Glomerular visceral epithelial cell (primary cell): ENCODE data around the gene IRX4.

Source experiments
- DNase-seq: peaks from one replicate; pipeline ENCODE4 v3.0.0-alpha.2; 2016; ENCODE audit errors: extremely low spot score

The IRX4 gene

DNA sequence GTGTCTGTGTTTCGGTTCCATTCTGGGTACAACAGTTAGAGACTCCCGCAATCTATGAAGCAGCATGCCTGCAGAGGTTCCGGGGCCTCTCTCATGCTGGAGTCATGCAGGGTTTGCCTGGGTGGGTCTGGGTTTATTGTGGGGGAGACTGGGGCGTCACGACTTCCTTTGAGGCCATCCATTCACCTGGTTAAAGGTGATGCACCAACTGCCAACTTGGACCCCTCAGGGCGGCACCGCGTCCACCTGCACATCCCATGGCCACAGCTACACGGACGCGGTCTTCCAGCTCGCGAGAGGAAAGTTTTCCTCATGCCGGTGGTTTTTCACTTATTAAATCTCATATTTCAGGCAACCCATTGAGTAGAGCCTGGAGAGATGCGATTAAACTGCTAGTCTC is 30.9 kb upstream of the IRX4 start:
- DNase-seq = no peak

DNA sequence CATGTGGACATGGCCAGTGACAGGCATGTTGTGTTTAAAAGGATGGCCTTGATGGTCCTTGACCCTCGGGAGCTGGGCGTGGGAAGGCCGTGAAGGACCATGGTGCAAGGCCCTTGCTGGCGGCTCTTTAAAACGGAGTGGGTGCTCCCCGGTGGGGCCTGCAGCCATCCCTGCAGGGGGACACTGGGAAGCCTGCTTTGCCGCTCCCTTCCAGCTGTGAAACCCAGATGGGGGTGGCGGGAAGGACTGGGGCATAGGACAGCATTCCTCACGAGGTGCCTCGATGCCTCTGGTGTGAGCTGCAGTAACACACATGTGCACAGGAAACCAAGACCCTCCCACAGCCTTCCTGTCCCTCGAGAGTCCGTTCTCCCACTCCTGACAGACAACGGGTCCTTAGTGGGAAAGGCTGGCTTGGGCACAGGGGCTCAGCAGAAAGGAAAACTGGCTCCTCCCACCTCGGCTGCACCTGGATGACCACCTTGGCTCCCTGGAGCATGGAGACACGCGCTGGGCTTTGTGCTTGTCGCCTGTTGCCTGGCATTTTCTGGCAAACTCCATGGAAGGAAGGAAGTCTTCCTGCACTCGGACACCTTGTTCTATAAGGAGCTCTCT is 30.3 kb upstream of the IRX4 start:
- no peak for DNase-seq

DNA sequence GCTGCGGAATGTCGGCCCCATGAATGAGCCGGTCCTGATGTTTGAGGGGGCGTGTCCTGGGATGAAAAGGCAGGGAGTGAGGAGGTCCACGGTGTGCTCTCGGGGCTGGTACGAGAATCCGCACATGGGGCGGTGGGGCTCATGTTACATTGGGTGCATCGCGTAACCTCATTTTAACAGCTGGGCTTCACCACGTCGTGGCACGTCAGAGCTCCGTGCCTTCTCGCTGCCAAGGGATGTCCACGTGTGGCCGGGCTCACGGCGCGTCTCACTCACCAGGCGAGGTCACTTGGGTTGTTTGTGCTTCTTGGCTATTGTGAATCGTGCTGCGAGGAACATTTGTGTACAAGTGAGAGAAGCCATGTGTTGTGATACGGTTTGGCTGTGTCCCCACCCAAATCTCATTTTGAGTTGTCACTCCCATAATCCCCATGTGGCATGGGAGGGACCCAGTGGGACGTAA is 29.1 kb upstream of the IRX4 start:
- DNase-seq = no peak

DNA sequence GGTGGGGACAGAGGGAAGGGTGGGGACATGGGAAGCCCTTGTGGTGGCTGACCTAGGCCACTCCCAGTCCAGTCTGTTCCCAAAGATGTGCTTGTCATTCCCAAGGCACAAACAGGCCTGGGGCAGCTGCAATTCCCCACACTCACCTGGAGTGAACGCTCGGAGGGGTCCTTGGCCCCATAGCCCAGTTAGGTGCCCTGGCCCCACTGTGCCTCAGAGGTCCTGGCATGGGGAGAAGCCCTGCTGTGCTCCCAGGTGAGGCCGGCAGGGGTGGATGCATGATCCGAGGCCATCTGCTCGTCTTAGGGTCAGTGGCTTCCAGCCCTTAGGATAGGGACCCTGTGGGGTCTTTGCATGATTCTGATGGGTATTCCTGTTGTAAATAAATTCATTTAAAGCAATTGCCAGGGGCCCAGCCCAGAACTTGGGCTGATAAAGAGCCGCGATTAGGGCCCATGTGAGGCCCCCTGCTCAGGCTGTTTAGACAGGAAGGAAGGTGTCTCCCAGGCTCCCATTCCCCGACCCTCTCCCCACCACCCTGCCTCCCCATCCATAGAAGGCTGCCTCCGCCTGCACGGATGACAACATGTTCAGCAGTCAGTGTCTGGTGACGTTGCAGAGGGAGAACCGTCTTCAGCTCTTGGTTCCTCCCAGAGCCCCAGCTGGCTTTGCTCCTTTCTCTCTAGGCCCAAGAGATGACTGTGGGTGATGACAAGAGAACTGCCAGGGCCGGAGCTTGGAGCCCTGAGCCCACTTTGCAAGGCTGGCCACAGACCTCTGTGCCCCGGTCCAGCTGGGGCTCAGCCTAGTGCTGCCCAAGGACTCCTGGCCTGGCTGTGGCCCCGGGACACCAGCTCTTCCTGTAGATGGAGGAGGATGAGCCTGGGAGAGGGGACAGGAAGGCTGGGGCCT is 28.4 kb upstream of the IRX4 start:
- no peak for DNase-seq

DNA sequence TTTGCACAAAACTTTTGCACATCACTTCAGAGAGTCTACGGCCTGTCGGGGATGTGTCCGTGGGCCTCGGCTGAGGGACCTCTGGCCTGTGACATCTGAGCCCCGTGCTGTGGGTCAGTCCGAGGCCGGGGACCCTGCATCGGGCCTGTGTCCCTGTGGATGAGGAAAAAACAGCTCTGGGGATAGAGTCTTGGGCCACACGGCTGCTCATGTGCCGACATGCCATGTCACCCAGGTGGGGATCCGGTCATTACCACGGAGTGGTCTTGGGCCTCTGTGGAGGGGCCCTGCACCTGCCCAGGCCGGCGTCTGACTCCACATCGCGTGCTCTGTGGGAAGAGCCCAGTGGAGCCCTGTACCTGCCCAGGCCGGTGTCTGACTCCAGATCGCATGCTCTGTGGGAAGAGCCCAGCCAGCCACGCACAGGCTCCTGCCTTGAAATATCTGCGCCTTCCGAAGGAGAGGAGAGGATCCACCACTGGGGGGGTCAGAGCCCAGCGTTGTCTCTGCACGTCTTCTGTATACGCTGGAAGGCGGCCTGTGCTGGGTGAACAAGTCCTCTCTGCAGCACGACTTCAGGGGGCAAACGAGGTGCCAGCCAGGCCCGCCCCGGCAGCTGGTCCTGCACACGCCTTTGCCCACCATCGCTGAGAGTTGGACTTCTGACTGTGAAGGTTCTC is 27.5 kb upstream of the IRX4 start:
- DNase-seq = no peak

DNA sequence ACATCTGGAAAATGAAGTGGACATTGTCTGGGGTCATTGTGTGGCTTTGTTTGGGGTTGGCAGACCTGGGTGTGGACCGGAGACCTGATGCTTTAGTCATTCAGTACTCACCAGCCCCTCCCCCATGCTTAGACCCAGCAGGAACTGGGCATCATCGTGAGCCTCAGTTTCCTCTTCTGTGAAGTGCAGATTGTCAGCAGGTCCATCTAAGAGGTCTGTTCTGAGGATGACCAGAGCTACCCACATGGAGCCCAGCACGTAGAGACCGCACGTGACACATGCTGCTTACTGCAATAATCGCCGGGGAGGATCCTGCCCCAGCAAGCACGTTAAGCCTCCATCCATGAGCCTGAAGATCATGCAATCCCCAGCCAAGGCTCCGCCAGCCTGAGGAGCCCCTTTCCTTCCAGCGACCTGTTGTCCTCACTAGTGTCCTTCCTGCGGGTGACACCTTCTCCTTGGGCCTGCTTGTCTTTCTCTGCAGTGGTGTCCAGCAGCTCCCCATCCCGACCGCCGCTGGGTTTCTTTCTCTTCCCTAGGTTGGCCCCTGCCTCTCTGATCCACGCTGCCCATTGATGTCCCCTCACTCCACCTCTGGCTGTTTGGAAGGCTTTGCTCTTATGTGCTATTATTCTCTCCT is 26.7 kb upstream of the IRX4 start:
- no peak for DNase-seq

DNA sequence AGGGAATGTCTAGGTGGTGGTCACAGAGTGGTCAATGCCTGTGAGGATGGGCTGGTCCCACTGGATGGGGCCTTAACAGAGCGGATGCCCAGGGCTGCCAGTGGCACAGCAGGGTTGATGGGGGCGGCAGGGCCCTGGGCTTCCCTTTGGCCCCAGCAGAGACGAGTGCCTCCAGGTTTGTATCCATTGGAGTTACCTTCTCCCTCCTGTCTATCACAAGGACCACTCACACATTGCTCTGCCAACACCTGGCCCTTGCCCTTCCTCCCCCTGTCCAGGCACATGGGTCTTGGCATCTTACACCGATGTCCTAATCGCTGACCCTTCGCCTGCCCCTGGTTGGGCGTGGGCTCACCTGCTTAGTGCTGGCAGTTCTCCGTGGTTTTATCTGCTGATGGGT is 26.2 kb upstream of the IRX4 start:
- DNase-seq = no peak

DNA sequence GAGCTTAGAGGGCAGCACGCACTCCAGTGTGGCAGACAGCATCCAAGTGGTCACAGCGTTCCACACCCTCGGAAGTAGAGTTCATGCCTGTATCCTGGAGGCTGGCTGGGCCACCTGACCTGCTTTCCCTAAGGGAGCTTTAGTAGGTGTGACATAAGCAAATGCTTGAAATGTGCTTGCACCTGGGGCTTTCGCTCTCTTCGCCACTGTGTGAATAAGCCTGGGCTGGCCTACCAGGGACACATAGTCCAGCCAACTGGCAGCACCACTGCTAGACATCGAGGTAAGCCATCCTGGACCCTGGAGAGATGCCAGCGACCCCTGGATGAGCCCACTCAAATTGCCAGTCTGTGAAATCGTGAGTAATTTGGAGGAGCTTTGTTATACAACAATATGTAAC is 24.9 kb upstream of the IRX4 start:
- DNase-seq = no peak

DNA sequence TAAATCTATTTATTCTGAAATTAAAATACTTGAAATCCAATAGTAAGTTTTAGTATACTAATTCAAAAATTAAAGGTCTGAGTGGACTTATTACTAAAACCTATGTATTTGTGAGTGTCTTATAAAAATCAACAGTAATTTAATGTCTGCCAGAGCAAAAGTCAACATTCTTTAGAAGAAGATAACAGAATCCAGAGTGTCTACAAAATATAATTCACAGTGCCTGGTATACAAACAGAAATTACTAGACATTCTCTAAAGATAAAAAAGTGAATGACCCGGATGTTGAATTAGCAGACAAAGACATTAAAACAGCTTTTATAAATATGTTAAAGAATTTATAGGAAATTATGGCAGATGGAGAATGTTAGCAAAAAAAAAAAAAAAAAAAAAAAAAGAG is 22.4 kb upstream of the IRX4 start:
- no peak for DNase-seq

DNA sequence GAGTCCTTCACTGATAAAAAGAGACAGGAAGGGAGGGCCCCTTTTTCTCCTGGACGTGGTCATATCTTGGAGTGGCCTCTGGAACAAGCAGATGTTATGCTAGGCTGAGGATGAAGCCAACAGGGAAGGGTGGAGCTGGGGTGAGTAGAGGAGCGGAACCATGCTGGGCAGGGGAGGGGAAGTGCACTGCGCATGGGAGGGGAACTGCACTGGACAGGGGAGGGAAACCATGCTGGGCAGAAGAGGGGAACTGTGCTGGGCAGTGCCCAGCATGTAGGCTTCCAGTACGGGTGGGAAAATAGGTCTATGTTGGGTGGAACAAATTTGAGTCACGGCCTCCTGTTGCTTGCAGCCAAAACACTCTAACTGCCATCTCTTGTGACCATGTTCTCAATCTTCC is 19.3 kb upstream of the IRX4 start:
- DNase-seq = no peak

DNA sequence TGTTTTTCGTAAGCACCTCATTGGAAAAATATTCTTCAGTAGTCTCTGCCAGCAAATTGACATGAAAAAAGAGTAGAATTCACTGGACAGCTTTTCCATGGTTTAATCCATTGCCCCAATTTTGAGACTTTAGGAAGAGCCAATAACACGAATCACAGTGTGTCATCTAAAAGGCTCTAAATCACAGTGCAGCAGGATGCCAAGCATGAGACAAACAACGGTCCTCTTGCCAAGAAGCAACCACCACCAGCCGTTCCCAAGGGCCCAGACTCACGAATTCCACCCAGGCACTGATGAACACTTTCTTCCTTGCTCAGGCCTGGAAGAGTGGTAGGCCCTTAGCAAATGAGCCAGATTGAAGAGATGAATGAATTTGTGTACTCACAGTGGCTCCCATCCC is 18.3 kb upstream of the IRX4 start:
- DNase-seq = no peak

DNA sequence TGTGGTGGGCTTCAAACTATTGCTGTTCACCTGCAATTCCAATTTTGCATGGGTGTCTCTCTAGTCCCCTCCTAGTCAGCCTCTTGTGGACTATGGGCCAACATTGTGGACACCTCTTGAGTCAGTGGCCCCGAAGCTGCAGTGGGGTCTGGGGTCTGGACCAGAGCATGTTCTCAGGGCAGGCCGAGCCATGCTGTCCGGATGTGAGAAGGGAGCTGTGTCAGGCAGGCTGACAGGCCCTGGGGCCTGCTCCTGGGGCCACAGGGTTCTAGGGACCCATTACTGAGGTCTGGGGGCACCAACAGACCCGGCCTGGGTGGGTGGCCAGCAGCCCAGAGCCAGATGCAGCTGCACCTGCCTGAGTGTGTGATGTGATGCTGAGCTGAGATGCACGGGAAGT is 16.5 kb upstream of the IRX4 start:
- no peak for DNase-seq

DNA sequence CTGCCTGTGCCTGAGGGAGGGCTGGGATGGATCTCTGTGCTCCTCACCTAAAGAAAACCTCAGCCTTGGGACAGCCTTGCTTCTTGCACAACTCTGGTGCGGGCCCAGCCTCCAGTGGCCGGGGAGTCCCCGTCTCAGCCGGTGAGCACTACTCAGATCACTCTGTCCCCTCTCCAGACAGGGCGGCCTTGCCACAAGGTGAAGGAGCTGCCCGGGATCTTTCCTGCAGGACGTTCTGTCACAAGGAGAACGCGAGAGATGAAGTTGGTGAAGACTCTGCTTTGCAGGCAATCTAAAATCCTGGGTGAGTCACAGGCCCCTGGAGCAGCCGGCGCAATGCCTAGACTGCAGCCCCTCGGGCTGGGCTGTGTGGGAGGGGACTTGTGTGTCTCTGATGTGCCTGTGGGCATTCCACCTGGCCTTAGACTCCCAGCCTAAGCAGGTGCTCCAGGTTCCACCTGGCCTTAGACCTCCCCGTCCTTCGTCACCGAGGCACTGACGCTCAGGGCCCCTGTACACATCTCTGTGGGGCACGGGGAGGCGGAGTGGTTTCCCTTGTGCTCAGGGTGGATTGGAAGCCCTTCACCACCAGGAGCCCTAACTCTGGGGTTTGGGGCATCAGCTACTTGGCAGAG is 15.2 kb upstream of the IRX4 start:
- no peak for DNase-seq

DNA sequence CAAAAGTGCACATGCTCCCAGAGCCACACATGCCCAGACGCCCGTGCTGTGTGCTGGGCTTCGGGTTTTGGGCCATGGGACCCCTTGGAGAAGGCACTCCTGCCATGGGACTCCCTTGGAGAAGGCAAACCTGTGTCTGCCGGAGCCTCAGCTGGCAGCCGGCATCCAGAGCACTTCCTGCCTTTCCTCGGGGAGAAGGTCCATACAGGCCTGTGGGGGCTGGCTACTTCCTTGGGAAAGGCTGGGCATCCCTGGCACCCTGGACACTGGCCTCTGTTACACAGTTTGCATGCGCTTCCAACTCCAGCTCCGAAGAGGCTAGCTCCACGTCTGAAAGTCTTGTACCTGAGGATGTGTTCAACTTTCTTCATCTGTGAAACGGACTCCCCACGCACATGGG is 14.7 kb upstream of the IRX4 start:
- DNase-seq = no peak

DNA sequence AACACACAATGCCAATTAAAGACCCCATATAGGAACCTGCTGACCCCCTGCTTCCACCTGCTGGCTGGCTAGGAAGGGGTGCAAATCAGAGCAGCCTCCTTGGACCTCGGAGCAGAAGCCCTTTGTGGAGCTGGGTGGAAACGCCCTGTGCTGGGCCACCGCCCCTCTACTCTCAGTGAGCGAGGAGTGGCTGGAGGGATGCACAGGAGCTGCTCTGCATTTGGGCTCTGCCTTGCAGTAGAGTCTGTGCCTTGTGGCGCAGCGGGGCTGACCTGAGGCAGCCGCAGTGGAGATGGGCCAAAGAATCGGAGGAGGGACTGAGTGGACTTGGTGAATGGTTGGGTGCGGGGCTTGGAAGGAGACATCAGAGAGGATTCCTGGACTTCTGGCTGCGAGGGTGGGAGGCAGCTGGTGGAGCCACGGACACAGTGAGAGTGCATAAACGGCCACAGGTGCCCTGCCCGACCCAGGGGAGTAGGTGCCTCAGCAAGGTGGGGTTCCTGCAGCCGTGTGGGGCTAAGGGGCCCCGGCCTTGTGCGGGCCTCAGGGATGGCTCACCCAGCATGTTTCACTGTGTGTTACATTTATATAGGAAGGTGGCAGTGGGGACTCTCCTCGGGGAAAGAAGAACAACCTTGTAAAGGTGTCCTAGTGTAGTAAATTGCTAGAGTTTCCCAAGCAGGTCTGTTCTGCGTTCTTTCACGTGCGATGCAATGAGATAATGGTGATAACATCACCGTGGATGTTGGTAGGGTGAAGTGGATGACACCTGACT is 14.1 kb upstream of the IRX4 start:
- no peak for DNase-seq

DNA sequence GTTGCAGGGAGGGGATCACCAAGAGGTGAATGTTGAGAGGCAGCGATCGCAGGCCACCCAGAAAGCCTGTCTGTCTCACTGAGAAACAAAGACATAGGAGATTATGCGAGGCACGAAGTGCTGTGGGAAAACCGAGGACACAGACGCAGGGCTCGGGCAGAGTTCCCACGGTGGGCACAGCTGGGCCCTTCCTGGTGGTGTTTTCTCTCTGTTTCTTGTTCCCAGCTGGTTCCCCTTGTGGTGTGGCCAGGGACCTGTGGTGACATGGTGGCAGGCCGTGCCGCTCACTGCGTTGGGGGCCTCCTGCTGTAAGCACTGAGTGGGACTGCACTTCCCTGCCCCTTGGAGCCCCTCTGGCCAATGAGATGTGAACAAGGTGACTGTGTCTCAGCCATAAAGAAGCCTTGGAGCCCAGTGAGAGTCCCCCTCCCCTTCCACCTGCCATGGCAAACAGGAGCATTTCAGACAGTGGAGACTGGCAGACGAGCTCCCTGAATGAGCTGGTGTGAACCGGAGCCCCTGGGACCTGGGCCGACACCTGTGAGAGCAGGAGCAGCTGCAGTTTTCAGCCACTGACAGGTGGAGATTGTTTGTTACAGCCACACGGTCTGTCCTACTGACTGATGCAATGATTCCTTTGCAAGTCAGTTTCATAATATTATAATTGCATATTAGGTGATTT is 13.2 kb upstream of the IRX4 start:
- DNase-seq = no peak

DNA sequence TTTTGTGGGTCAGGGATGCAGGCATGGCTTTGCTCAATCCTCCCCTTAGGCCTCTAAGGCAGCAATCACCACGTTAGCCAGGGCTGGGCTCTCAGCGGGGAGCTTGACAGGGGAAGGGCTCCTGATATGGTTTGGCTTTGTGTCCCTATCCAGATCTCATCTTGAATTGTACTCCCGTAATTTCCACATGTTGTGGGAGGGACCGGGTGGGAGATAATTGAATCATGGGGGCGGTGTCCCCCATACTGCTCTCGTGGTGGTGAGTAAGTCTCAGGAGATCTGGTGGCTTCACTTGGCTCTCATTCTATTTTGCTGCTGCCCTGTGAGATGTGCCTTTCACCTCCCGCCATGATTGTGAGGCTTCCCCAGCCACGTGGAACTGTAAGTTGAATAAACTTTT is 11.5 kb upstream of the IRX4 start:
- DNase-seq = no peak

DNA sequence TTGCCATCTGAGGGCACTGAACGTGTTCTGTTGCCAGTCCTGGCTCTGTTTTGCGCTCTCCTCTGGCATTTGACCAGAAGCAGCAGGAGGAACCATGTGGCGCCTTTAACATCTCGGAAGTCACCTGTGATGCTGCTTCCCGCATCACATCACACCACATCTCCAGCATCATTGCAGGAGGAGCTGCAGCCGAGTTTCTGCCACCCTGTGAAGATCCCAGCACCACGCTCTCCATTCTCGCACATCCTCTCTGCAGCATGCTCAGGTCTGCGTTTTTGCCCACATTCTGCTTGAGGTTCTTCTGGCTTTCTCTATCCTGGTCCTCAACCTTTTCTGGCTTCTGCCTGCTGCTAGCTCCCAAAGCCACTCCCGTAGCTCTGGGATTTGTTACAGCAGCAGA is 11.0 kb upstream of the IRX4 start:
- DNase-seq = no peak

DNA sequence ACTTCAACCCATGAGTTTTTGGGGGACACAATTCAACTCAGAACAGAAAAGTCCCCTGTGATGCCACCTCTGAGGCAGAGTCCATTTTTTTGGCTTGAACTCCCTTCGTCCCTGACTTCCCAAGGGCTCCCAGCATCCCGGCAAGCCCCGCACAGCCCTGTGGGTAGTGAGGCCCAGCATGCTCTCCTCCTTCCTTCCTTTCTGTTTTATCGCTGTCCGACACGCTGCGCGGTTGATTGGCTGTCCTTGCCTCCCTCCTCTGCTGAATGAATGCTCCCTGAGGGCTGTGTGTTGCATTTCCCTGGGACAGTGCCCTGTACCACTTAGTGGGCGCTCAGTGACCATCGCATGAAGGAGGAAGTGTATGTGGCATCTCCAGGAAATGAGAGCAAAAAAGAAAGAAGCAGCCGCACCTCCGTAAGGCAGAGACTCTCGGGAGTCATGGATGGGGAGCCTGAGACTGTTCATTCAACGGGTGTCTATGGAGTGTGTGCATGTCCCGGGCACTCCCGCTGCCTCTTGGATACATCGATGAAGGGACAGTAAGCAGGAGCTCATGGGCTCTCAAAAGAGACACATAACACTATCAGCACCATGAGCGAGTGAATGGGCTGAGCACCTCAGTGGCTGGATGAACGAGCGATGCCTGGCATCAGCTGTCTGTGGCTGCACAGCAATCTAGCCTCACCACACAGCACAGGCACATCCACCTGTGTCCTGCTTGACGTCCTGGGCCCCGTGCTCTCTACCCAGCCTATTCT is 10.1 kb upstream of the IRX4 start:
- DNase-seq = no peak

DNA sequence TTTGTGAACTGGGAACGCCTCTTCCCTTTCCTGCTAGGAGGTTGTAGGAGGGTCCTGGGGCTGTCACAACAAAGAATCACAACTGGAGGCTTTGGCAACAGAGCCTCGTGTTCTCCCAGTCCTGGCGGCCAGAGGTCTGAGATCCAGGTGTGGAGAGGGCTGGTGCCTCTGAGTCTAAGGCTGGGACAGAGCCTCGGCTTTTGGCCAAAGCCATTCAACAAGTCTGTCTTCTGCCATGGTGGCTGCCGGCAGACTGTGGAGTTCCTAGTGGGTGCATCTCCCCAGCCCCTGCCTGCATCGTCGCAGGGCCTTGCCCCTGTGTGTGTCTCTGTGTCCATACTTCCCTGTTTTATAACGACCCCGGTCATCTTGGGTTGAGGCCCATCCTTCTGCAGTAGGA is 9.5 kb upstream of the IRX4 start:
- DNase-seq = no peak
